HFFc6 (cell line): ENCODE measurements around the gene WNK2. TPM values are rescaled to one million over a fixed set of nuclear protein-coding genes. Genes with fewer than 3 reads are reported as not detected.
"Not testable (repeated sequence)": the region's sequence is repeated elsewhere in the genome, so short reads cannot be mapped to it uniquely, and the experiment has no call there.

ENCODE experiments used
- DNase-seq: peaks from one replicate; pipeline ENCODE4 v3.0.0-alpha.2; 2018
- H3K27ac Mint-ChIP-seq: 2 replicates; pipeline ENCODE4 v1.8.0; 2020; ENCODE audit warnings: mild to moderate bottlenecking, mixed read lengths
- H3K27me3 Mint-ChIP-seq: 2 replicates; pipeline ENCODE4 v1.8.0; 2021; ENCODE audit warnings: mild to moderate bottlenecking, moderate library complexity, mixed read lengths; ENCODE audit not compliant: insufficient read depth
- H3K36me3 Mint-ChIP-seq: 2 replicates; pipeline ENCODE4 v1.8.0; 2021; ENCODE audit warnings: low read depth, mixed read lengths
- H3K4me1 Mint-ChIP-seq: 2 replicates; pipeline ENCODE4 v1.8.0; 2020; ENCODE audit warnings: low read depth, mixed read lengths
- H3K4me3 Mint-ChIP-seq: 2 replicates; pipeline ENCODE4 v1.8.0; 2020; ENCODE audit warnings: mild to moderate bottlenecking, moderate library complexity, mixed read lengths
- H3K9me3 Mint-ChIP-seq: 2 replicates; pipeline ENCODE4 v1.8.0; 2020; ENCODE audit warnings: mild to moderate bottlenecking, mixed read lengths
- total RNA-seq, 6 experiments: library from RNA; stranded (reverse); fragmentation: NEBNext Ultra II Directional; extraction: Animal tissue kit (Norgen Biotek cat#: 25700); gene quantifications; 2 replicates in 1 of 6; 3 replicates in 5 of 6; pipeline ENCODE4 v1.2.3, GENCODE V29; 2021
- TF ChIP-seq, protein P1 (sequence below): fragments of 200-600 bp; sonication (generic); IDR thresholded peaks from 2 replicates; pipeline ENCODE4 v1.5.0; 2021; ENCODE audit warnings: antibody characterized with exemption, mild to moderate bottlenecking

Gene WNK2
- total RNA-seq, 6 experiments from 2014 or later = not detected

DNA sequence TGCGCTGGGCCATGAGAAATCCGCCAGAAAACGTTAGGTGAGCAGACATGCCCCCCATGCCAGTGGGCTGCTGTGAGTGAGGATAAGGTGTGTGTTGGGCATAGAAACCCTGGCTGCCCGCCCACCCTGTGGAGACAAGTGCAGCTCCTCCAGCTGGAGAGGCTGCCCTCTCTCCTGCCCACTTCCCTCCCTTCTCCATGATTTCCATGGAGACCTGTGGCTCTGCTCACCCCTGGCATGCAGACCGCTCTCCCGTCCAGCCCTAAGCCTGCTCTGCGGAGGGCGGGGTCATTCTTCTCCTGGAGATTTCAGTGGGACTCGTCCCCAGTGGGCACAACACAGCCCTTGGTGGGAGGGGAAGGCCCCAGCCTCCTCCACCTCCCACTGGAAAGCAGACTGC is 134.5 kb downstream of the WNK2 start:
- DNase-seq = no peak
- H3K27me3 Mint-ChIP-seq = peaks cover 13% of the 10 kb centered on the region
- H3K36me3 Mint-ChIP-seq = no peaks in the 10 kb centered on the region
- no peaks in the 10 kb centered on the region for H3K4me1 Mint-ChIP-seq
- H3K27ac Mint-ChIP-seq = no peak overlapping the region
- TF ChIP-seq, protein P1, sequence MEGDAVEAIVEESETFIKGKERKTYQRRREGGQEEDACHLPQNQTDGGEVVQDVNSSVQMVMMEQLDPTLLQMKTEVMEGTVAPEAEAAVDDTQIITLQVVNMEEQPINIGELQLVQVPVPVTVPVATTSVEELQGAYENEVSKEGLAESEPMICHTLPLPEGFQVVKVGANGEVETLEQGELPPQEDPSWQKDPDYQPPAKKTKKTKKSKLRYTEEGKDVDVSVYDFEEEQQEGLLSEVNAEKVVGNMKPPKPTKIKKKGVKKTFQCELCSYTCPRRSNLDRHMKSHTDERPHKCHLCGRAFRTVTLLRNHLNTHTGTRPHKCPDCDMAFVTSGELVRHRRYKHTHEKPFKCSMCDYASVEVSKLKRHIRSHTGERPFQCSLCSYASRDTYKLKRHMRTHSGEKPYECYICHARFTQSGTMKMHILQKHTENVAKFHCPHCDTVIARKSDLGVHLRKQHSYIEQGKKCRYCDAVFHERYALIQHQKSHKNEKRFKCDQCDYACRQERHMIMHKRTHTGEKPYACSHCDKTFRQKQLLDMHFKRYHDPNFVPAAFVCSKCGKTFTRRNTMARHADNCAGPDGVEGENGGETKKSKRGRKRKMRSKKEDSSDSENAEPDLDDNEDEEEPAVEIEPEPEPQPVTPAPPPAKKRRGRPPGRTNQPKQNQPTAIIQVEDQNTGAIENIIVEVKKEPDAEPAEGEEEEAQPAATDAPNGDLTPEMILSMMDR = no peak
- H3K9me3 Mint-ChIP-seq = no peaks in the 10 kb centered on the region
- H3K4me3 Mint-ChIP-seq = no peak overlapping the region

DNA sequence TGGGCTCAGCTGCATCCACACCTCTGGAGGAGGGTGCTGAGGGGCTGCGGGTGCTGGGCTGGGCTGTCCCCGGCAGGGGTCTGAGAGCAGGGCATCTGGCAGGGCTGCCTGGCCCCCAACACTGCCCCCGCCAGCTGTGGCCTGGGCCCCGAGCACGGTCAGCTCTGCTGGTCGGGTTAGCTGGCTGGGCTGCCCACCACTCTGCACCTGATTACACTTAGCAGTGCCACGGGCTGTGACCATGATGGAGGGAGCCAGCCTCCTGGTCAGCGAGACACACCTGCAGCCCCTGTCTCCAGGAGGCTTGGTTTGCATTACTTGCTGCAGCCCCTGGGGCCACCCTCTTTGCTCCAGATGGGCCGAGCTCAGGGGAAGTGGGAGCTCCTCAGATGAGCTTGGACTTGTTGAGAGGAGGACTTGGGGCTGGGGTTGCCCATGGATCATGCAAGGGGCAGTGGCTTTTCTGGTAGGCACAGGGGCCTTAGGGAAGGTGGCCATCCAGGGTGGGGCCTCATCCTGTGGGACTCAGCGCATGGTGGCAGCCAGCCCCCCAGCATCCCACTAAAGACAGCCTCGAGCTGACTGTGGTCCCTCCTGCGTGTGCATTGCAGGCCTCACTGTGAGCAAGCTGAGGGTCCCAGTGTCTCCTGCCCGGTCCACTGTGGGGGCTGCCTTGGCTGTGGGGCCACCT is 135.5 kb downstream of the WNK2 start:
- Mint-ChIP-seq H3K36me3 (no peaks in the 10 kb centered on the region), H3K27me3 (peaks cover 22% of the 10 kb centered on the region), H3K9me3 (no peaks in the 10 kb centered on the region), H3K27ac (no peak overlapping the region), H3K4me3 (no peak overlapping the region), H3K4me1 (no peaks in the 10 kb centered on the region)
- no peak for DNase-seq
- TF ChIP-seq, protein P1 = no peak

DNA sequence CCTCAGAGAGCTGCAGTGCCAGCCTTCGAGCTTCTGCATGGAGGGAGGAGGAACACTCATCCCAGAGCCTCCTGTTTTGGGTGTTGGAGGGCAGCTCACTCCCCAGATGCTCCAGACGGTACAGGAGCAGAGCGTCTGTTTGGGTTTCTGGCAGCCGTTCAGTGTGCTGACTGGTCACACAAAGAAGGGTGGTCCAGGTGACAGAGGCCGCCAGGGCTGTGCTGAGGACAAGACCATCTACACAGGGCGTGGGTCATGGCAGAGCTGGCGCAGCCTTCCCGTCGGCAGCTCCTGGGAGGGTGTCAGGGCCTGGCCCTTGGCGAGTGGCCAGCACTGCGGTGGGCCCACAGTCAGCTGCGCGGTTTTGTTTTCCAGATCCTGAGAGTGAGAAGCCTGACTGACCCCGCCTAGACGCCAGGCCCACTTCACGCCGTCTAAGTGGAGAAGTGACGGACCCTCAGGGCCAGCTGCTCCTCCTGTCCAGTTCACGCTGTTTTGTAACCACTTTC is 136.1 kb downstream of the WNK2 start:
- Mint-ChIP-seq H3K27ac (no peak overlapping the region), H3K4me3 (no peak overlapping the region), H3K4me1 (no peaks in the 10 kb centered on the region), H3K27me3 (peaks cover 27% of the 10 kb centered on the region), H3K9me3 (no peaks in the 10 kb centered on the region), H3K36me3 (no peaks in the 10 kb centered on the region)
- TF ChIP-seq, protein P1 = no peak
- DNase-seq = no peak

DNA sequence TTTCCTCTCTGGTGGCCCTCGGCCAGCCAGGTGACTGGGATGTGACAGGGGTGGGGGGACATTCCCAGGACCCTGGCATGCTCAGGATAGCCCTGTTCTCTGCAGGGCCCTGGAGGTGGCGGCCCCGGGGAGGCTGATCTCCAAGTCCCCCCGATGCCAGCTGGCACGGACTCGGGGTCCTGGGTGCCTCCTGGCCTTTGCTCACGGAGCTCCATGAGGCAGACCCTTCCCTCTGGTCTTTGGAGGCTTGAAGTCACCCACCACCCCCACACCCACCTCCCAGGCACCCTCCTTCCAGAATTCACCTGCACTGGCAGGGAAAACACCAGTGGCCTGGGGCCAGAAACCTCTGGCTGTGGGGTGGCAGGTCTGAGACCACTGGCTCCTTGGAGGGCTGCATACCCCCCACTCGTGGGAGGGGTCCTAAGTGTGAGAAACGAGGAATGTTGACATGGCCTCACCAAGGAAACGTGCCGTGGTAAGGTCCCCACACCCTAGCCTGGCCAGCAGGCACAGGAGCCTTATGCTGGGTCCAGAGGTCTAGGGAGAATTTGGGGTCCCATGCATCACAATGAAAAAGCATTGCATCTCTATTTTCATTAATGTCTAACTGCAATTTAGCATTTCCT is 136.8 kb downstream of the WNK2 start:
- Mint-ChIP-seq H3K27me3 (peaks cover 33% of the 10 kb centered on the region), H3K4me3 (no peak overlapping the region), H3K4me1 (no peaks in the 10 kb centered on the region), H3K27ac (no peak overlapping the region), H3K36me3 (no peaks in the 10 kb centered on the region), H3K9me3 (no peaks in the 10 kb centered on the region)
- TF ChIP-seq, protein P1 = no peak
- DNase-seq = no peak

DNA sequence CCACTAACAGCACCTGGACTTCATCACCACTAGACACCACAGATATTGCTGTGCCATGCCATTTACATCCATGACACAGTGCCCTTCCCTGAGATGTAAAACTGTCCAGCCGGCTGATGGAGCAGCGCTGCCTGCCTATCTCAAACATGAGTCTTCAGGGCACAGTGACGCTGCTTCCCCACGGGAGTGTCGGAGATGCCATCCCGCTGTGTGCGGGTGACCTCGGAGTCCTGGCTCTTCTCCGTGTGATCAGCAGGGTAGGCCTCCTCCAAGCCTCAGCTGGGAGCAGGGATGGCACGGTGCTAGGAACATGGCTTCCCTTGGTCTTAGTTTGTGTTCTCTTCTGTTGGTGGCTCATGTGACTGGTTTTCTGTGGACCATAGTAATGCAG is 137.3 kb downstream of the WNK2 start:
- H3K4me3 Mint-ChIP-seq = no peak overlapping the region
- H3K27ac Mint-ChIP-seq = no peak overlapping the region

DNA sequence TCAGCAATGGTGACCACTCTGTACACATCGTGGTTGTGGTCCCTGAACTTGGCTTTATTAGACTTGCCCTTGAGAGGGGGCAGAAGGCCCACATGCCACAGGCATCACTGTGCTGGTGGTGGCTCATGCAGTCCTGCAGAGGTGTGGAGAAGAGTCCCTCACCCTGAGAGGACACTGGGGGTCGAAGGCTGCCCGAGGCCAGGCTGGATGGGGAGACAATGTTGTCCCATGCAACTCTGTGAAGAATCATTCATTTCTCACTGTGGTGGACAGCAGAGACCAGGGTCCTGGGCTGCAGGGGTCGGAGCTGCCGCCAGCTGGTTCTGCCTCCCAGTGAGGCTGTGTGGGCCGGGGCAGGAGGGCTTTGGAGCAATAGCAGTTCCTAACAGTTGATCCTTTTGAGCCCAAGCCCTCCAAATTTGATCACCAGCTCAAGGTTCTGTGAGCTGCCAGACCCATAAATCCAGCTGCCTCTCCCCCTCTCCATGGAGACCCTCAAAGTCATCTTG is 139.6 kb downstream of the WNK2 start:
- peaks cover 34% of the 10 kb centered on the region for H3K27me3 Mint-ChIP-seq
- H3K9me3 Mint-ChIP-seq, DNase-seq, H3K27ac Mint-ChIP-seq, H3K4me3 Mint-ChIP-seq, H3K36me3 Mint-ChIP-seq, H3K4me1 Mint-ChIP-seq: not testable (repeated sequence)

More for the DNA sequence above, 137.3 kb downstream of the WNK2 start:
- H3K9me3 Mint-ChIP-seq = no peaks in the 10 kb centered on the region
- H3K27me3 Mint-ChIP-seq = peaks cover 38% of the 10 kb centered on the region
- TF ChIP-seq, protein P1 = no peak
- H3K4me1 Mint-ChIP-seq = no peaks in the 10 kb centered on the region
- DNase-seq = no peak
- H3K36me3 Mint-ChIP-seq = no peaks in the 10 kb centered on the region
